ENCODE data around the gene ARG1.

ARG1 gene

DNA sequence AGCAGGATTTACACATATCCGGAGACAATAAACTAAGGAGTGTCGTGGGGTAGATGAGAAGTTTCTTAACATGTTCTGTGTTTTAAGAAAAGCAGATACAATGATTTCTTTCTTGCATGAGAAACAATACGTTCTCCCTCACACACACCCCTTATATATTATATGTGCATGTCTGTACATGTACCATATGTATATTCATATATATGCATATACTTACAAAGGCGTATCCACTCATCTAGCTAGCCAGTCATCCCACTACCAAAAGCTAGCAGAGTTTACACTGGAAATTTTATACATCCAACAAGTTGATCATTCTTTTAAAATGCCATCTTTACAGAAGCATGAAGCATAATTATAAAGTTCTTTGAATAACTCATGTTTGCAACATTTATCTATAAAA lies 14.9 kb downstream of the ARG1 start:
- no peak for DNase-seq

GRCh38 chr6:131588643-131589042 lies 15.6 kb downstream of the ARG1 start:
- no peak for DNase-seq

DNA sequence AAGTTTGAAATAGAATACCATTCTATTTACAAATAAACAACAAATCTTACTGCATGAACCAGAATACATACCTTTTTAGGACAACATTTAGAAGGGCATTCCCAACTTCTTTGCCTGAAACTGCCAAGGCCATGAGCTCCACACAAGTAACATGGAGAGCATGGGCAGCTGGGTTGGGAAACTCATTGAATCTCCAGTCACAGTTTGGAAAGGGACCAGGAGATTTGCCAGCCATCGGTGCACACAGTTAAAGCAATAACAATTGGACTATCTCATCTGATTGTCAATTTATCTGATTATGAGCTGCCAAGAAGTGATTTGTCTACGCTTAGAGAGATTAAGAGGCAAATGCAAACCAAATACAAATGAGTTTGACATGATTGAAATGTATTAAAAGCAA lies 19.9 kb downstream of the ARG1 start:
- DNase-seq = no peak

- no peak for DNase-seq
These were observed 21.0 kb downstream of the ARG1 start for GRCh38 chr6:131594074-131594473.

DNA sequence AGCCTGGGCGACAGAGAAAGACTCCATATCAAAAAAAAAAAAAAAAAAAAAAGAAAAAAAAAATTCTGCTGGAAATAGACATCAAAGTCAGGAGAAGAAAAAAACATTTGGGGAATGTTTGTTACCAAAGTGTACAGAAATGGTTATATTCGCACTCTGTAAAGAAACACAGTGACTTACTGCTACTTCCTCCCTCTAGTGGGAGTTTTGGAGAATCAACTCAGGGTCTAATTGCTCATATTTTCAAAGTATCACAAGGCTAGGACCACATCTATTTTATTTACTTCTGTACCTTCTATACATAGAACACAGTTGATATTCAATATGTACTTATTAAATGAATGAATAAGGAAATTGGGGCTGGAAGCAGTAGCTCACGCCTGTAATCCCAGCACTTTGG lies 24.4 kb downstream of the ARG1 start:
- no peak for DNase-seq

DNA sequence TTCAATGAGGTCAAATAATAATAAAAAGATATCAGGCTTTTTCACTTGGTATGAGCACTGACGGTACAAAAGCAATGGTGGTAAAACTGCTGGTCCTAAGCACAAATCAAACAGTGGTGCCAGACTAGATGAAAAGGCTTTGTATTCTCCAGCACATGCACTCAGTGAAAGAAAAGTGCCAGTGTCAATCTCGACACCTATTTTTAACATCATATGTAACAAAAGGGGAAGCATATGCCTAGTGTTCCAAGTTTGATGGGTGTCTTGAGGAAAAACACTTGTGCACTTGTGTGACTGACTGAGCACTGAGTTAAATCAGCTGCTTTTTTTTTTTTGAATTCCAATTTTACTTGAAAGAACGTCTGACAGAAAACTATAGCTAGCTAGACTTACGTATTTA lies 27.7 kb downstream of the ARG1 start:
- no peak for DNase-seq

- no peak for DNase-seq
These were observed 29.8 kb downstream of the ARG1 start for GRCh38 chr6:131602781-131603312.

GRCh38 chr6:131613296-131613925 lies 40.4 kb downstream of the ARG1 start:
- DNase-seq = no peak

GRCh38 chr6:131615275-131615674 lies 42.2 kb downstream of the ARG1 start:
- DNase-seq = no peak

GRCh38 chr6:131627724-131628682 lies 55.0 kb downstream of the ARG1 start, which contains the start of gene MED23:
Gene MED23, minus strand, starts transcription at chr6:131628242. Its CDS starts 193 bp downstream, at chr6:131628049.
- DNase-seq = peak; percentile 97

GRCh38 chr6:131628726-131629125 lies 55.7 kb downstream of the ARG1 start:
- DNase-seq = no peak

DNA sequence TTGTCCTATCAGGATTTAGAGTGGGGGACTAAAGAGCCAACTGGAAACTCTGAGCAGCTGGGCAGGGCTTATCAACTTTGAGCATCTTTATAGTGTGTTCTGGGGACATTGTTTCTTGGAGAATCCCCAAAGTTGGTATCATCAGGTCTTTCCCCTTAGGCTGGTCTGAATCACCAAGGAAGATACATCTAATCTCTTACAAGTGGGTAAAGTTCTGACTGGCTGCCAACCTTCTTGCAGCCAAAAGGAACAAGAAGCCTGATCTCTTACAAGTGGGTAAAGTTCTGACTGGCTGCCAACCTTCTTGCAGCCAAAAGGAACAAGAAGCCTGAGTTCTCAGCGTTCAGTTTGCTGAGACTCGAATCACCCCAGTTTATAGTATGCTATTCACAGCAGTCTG lies 56.6 kb downstream of the ARG1 start:
- no peak for DNase-seq

- no peak for DNase-seq
These were observed 58.7 kb downstream of the ARG1 start for GRCh38 chr6:131631625-131632289.

All from femur (tissue), 1 donor.